GM21737 (cell line): ENCODE results near the gene EXOC3.
"Not testable (repeated sequence)": the region's sequence is repeated elsewhere in the genome, so short reads cannot be mapped to it uniquely, and the experiment has no call there.

ENCODE experiments used
- ATAC-seq: cut with Tn5 transposase; IDR thresholded peaks from one replicate; pipeline ENCODE4 v1.9.1; 2021; ENCODE audit warnings: mild to moderate bottlenecking, moderate library complexity; ENCODE audit not compliant: unreplicated experiment

The EXOC3 gene

DNA sequence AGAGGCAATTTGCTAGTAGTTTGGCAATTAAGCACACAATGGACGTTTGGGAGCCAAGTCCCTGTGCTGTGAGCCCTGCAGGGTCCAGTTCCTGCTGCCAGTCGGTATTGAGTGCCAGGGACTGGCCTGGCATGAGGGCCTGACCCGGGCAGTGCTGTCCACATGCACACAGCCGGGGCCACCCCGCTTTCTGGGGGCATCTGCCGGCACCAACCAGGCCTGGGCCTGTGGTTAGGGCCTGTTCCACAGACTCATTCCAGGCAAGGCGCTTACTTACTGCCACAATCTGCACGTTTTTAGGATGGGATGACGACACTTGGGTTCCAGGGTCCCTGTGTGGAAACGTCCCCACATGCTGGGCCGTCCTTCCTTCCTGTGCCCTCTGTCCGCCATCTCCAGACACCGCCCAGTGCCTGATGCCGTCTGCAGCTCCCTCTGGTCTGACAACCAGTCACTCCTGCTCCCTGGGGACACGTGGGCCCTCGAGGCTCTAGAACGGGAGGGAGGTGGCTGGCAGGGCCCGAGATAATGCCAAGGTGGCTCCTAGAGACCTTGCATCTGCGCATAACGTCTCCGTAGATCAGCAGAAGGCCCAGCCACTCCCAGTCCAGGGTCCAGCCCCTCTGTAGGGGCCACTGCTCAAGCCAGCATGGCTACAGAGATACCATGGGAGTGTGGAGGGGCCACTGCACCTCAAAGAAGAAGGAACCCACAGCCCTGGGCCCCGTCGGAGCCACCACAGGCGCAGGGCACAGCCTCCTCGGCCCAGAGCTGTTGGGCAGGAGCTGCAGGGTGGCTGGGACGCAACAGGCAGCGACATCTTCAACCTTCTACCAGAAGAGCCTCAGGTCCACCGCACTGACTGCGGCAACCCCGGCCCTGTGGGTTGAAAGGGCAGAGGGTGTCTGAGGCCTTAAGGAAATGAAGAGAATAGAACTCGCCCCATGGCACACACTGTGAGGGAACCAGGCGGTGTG is 56.5 kb downstream of the EXOC3 start:
- ATAC-seq: no peak

DNA sequence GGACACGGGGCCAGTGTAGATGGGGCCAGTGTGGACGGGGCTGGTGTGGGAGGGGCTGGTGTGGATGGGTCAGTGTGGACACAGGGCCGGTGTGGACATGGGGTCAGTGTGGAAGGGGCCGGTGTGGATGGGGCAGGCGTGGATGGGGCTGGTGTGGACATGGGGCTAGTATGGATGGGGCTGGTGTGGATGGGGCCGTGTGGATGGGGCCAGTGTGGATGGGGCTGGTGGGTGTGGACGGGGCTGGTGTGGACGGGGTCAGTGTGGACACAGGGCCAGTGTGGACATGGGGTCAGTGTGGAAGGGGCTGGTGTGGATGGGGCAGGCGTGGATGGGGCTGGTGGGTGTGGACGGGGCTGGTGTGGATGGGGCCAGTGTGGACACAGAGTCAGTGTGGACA is 57.5 kb downstream of the EXOC3 start:
- ATAC-seq: no peak

DNA sequence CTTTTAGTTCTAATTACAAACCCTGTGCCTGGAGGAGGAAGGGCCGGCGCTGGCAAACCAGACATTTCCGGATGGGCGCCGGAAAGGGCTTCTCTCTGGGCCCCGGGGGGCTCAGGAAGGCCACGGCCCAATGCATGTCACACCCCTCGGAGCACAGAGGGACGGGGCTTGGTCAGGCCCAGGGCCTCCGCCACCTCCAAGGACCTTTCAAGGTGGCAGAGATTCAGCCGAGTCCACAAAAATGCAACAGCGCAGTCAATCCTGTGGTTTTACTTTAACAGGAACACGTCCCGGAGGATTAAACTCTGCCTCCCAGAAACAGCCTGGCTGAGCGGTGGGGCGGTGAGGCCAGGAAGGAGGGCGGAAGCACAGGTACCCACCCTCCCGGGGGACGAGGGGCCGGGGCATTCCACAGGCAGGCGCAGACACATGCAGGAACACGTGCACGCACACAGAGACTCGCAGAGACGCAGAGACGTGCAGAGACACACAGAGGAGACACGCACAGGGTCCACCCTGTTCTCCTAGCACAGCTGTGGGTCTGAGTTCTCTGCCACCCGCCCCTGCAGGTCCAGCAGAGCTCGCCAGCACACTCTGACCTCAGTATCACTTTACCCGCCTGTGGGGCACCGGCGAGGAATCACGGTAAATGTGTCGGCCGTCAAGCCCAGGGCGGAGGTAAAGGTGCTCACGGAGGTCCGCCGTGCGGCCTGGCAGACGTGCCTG is 58.3 kb downstream of the EXOC3 start:
- no peak for ATAC-seq

DNA sequence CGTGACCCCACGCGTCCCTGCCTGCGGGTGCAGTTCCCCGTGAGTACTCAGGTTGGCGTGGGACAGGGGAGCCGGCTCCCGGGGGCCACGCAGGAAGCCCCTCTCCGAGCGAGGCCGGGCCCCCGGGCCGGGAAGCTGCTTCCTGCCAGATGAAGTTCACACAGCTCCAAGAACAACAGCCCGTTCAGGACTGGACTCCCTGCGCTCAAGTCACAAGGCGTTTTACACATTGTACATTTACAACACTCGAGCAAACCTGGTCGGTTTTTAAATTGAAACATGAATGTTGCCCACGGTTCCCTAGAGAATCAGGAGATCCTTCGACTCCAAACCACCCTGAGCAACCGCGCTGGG is 58.8 kb downstream of the EXOC3 start:
- ATAC-seq: no peak

DNA sequence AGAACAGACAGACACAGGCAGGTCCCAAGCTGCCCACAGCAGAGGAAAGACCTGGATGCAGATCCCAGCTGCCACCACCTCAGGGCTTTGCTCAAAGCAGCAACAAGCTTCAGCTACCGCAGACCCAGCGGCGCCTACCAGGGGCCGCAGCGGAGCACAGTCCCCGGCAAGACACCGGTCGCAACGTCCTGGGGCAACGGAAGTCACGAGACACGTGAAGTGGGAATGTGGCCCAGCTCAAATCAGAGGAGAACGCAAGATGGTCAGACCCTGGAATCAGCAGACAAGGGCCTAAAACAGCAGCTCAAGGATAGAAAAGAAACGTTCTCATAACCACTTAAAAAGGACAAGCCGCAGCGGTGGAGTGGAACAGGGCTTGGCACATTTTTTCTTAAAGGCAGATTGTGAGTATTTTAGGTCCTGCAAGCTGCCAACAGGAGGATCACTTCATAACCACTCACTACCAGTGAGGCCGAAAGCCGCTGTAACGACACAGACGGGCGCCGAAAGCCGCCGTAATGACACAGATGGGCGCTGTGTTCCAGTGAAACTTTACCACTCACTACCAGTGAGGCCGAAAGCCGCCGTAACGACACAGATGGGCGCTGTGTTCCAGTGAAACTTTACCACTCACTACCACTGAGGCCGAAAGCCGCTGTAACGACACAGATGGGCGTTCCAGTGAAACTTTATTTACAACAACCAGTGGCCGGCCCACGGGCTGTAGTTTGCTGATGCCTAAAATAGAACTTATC is 59.5 kb downstream of the EXOC3 start:
- no peak for ATAC-seq

DNA sequence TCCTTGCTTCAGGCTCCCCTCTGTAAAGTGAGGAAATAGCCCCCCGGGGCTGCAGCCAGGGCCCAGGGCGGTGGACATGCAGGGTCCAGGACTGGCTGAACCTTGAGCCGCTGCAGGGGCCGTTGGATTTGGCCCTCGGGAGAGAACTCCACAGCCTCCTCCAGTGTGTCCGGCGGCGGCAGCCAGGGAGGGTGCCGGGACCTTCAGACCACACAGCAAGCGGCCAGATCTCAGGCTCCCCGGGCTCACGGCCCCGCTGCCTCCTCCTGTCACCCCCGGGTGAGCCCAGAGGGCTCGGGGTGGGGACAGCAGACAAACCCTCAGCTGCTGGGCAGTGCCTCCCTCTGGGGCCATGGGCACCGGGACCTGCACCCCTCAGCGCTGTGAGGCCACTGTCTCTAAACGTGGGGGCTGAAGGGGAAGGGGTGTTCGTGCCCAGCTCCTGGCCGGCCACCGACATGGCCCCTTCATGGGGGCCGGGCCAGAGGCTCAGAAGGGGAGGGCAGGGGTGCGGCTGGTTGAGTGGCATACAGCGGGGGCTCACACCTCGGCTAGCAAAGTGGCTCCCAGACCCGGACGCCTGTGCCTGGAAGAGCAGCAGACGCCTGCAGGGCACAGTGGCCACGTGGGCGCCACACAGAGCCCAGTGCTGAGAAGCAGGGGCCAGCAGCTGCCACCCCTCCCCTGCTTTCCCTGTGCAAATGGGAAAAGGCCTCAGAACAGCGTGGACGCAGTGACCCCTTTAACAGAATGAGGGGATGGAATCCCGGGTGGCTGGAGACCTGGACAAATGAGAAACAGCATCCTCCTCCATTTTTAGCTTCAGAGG is 61.6 kb downstream of the EXOC3 start:
- ATAC-seq: no peak

DNA sequence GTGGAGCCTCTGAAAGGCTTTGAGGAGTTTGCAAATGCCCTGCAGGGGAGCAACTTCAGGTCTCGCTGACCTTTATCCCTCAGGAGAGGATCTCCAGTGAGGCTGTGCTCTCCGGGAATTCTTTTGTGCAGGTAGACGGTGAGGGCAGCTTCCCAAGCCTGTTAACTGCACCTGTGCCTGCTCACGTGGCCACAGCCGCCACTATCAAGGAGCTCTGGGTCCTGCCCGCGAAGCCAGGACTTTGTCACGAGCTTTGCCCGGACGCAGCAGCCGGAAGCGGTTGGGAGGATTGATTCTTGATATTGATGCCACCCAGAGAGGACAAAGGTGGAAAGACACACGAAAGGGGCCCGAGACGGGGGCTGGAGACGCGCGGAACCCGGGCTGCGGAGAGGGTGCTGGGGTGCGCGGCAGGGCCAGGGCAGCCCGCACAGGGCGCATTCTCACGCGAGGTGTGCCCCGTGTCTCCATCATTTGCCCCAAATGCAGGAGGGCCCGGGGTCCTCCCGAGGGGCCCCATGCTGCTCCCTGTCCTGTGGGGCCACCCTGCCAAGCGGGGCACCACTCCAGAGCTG is 63.1 kb downstream of the EXOC3 start:
- no peak for ATAC-seq

DNA sequence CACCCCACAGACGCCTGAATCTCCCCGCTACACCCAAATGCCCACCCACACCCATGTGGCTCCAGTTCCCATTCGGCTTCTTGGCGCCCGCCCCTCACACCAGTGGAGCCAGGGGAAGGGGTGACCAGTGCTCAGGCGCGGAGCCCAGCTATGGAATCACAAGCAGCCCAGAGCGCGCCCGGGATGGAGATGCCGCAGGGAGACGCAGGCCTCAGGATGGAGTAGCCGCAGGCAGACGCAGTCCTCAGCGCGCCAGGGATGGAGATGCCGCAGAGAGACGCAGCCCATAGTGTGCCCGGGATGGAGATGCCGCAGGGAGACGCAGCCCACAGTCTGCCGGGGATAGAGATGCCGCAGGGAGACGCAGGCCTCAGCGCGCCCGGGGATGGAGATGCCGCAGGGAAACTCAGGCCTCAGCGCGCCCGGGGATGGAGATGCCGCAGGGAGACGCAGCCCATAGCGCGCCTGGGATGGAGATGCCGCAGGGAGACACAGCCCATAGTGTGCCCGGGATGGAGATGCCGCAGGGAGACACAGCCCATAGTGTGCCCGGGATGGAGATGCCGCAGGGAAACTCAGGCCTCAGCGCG is 65.1 kb downstream of the EXOC3 start:
- ATAC-seq: not testable (repeated sequence)

DNA sequence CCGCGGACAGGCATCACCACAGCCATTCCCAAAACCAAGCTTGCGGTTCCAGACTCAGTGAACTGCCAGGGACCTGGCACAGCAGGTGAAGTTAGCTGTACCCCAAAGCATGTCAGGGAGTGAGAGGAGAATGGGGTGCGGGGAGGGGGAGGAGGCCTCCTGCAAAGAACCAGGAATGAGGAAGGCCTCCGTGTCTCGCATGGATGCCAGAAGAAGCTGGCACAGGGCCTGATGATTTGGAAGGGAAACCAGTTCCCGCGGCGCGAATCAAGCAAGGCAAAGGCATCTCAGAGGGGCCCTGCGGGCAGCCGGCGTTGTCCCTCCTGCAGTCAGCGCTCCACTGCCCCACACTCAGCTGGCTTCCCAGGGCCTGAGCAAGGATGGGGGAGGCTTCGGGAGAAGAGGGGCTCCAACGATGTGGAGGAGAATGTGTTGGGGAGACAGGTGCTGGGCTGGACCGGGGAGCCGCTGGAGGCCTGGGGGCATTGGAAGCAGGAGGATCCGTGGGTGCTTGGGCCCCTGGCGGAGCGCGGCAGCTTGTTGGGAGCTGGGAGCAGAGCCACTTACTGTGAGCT is 66.7 kb downstream of the EXOC3 start:
- ATAC-seq: no peak

DNA sequence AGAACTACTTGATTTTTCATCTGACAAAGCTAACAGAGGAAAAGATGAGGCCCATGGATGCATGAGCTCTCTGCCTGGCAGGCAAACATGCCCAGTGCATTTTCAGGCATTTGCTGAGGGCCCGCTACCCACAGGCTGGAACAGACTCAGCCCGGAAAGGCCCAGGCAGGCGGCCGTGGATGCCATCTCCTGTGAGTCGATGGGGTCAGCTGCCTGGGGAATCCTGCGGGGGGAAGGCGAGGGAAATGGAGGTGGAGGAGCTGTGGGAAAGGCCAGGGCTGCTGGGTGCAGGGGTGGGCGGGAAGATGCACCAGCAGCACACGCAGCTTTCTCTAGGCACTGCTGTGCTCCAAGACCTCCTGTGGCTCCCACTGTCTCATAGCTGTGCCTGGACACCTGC is 67.5 kb downstream of the EXOC3 start:
- ATAC-seq: no peak

DNA sequence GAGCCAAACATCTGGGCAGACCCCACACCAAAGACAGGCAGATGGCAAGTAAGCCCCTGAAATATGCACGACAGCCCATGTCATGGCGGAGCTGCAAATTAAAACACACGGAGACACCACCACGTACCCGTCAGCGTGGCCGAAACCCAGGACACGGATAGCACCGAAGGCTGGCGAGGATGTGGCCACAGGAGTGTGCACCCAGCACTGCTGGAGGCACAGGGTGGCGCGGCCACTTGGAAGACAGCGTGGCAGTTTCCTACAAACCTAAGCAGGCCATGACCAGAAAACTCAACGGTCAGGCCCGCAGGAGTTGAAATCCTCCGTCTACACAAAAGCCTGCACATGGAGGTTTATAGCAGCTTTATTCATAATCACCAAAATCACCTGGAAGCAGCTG is 68.5 kb downstream of the EXOC3 start:
- no peak for ATAC-seq

DNA sequence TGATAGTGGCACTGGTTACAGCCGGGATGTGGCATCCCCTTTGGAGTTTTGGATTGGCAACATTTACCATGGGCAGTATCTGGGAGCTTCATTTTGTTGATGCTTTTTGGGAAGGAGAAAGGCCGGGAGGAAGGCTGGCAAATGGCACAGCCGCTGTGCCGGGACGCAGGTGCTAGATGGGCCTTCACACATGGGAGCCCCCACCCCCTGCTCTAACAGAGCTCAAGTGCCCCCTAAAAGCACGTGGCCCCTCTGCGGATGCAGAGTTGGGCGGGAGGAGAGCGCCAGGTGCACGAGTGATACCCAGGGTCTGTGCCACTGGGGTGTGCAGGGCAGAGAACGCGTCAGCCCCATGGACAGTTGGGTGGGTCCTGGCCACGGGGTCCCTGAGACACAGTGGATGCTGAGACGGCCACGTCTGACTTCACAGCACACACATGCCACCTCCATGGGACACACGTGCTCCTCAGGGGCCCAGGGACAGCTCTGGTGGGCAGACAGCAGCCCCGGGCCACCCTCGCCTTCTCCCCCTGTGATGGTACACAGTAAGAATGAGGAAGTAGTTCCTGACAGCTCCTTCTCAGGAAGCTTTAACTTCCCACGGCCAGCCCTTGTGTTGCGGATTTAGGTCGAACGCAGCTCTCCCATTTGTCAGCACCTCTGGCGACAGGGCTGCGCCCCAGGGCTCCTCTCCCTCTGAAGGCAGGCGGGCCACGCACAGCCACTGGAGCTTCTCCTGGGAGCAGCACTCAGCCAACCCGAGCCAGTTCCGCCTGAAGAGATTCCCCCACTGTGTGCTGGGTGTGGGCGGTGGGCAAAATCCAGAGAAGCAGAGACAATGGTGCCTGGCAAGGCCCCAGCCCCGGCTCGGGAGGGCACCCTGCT is 70.5 kb downstream of the EXOC3 start:
- no peak for ATAC-seq

DNA sequence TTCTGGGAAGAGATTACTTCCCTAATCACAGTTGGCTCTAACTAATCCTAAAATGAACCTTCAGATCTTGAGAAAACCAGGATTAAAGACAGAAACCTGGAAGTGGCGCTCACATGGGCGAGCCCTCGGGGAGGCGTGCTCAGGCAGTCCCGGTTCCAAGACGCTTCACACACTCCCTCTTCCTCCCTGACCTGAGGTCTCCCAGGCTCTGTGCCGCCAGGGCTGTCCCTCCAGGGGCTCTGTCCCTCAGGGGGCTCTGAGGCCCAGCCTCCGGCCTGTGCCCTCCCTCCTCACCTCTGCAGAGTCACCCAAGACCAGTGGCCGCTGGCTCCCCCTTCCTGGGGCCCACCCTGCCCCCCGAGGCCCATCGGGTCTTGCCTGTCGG is 71.1 kb downstream of the EXOC3 start:
- ATAC-seq: no peak

DNA sequence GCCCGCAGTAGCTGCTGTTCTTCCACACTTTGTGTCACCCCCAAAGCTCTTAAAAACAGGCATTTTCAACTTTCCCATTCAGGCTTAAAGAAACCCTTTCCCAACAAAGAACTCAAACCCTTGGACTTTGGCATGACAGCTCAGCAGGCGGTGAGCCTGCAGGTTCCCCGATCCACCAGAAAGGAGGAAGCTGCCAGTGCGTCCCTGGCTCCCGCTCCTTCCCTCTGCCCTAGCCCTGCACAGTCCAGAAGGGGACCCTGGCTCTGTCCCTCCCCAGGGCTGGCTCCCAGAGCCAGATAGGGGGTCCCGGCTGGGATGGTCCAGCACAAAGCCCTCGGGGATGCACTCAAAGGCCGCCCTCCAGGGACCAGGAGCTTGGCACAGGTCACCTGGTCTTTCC is 71.7 kb downstream of the EXOC3 start:
- no peak for ATAC-seq

DNA sequence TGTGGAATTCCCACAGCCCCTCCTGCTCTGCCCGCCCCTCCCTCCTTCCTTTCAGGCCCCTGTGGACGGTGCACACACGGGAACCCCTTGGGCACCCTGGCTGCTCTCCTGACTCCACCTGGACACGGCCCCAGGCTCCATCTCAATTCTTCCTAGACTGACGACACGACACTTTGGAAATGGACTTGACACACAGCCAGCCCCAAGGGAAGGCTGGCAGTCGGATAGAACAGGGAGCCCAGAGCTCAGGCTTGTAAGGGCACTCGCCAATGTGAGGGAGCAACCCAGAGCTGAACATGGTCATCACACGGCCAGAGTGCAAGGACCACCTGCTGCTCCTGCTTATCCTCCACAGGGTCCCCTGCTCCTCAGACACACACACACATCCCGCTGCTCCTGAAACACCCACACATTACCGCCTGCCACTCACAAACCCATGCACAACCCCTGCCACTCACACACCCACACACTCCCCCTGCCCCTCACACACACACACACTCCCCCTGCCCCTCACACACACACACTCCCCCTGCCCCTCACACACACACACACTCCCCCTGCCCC is 72.4 kb downstream of the EXOC3 start:
- no peak for ATAC-seq

DNA sequence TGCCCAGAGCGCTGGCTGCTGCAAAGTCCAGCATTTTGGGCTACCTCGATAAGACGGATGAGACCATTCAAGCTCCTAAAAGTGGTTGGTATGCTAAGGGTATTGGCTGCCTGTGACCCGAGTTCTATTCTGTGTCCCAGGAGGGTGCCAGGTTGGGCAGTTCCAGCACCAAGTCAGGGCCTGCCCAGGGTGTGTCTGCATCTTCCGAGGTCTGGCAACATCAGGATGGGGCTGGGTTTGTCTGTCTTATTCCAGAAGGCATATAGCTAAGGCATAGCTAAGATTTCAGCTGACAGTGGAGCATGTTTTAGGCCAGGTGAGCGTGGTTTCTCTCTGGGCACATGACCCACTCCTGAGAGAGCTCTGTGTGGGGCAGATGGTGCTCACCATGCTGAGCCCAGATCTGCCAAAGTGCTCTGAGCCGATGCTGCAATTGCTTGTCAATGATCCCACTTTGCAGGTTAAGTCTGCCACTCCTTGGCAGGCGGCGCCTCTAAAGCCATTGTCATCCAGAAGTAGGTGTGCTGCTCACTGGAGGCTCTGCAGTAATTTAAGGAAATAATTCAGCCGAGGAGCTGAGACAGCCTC is 73.5 kb downstream of the EXOC3 start:
- no peak for ATAC-seq
